ENCODE results near the gene ADGRF3. TPM values are rescaled to one million over a fixed set of nuclear protein-coding genes. Genes with fewer than 3 reads are reported as not detected.

ADGRF3 gene
- total and polyA plus RNA-seq, 12 donors, result 0.03 to 0.72 TPM; not detected in 10

DNA sequence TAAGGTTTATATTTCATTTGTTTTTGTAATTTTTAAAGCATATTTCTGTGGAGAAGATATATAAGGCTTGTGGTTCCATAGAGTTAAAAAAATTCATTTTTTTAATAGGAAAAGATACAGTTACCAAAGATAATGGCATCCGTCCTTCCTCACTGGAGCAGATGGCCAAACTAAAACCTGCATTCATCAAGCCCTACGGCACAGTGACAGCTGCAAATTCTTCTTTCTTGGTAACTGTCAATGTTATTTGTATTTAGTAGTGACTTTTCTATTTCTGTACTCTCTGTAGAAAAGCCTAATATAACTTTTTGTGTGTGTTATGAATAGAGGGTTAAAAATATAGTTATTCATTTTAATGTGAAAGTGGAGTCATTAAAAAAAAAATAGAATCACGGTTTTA, 66.7 kb downstream of the ADGRF3 start:
- DNase-seq (no peak), ATAC-seq (no peak)
- H3K27me3 ChIP-seq, result no peaks in the 10 kb centered on the region
- H3K36me3 ChIP-seq, result peaks cover 0 to 100% (median 59%) of the 10 kb centered on the region in 9 donors
- no peaks in the 10 kb centered on the region for H3K9me3 ChIP-seq
- H3K4me3 ChIP-seq, result no peak overlapping the region
- no peak overlapping the region for H3K27ac ChIP-seq
- 87 to 89% methylated on average over 3 of the region's 3 CpGs for WGBS, 2 donors
- TF ChIP-seq, protein P1, sequence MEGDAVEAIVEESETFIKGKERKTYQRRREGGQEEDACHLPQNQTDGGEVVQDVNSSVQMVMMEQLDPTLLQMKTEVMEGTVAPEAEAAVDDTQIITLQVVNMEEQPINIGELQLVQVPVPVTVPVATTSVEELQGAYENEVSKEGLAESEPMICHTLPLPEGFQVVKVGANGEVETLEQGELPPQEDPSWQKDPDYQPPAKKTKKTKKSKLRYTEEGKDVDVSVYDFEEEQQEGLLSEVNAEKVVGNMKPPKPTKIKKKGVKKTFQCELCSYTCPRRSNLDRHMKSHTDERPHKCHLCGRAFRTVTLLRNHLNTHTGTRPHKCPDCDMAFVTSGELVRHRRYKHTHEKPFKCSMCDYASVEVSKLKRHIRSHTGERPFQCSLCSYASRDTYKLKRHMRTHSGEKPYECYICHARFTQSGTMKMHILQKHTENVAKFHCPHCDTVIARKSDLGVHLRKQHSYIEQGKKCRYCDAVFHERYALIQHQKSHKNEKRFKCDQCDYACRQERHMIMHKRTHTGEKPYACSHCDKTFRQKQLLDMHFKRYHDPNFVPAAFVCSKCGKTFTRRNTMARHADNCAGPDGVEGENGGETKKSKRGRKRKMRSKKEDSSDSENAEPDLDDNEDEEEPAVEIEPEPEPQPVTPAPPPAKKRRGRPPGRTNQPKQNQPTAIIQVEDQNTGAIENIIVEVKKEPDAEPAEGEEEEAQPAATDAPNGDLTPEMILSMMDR (IDR thresholded peaks at IDR 0.05), result no peak
- intact Hi-C loops (cut with DNase I), result loop anchor here in 6 of 10 donors (5.0 to 10.0 kb wide), 4 partner anchors 38 to 75 kb away; partner anchors contain the start of genes HADHA (in 3 of the 6) and HADHB (in 3 of the 6)
- H3K4me1 ChIP-seq, result peaks cover 0 to 10% (median 7%) of the 10 kb centered on the region in 9 donors

DNA sequence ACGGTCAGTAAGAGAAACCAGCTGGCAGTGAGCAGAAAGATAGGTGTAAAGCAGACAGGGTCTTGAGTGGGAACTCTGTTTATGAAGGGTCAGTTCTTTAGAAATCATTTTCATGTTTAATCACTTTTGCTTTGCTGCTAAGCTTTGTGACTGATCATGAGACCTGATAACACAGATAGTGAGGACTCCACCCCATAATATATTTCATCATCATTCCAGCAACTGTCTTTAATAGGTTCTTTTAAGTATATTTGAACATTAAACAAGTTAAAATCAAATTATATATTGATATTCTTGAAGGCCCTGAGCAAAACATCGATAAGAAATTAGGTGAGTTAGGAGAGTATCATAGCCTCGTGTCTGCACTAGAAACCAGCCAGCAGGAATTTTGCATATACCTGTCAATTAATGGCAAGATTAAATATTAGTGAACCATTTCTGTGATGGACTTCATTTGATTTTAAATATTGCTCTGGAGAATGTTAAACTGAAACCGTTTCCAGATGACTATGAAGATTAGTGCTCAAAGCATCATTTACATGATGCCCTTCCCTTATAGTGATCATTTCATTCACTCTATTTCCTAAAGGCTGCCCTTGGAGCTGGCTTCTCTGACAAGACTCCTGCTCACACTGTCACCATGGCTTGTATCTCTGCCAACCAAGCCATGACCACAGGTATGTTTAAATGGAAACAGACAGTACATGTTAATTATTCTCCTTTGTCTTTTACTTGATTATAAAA, 69.9 kb downstream of the ADGRF3 start:
- Histone ChIP-seq H3K27me3 (no peaks in the 10 kb centered on the region), H3K4me3 (no peak overlapping the region), H3K27ac (no peak overlapping the region), H3K9me3 (no peaks in the 10 kb centered on the region), H3K36me3 (peaks cover 0 to 80% (median 39%) of the 10 kb centered on the region in 9 donors), H3K4me1 (peaks cover 0 to 42% (median 30%) of the 10 kb centered on the region in 9 donors)
- no peak for DNase-seq
- intact Hi-C loops (cut with DNase I), result loop anchor here in 4 of 10 donors (5.0 kb wide), 2 partner anchors 34 to 39 kb away; partner anchors contain the start of genes HADHA (in 3 of the 4) and HADHB (in 3 of the 4)
- TF ChIP-seq, protein P1 (IDR thresholded peaks at IDR 0.05), result no peak
- WGBS, 2 donors, result 80% methylated on average over 4 of the region's 4 CpGs
- no peak for ATAC-seq

DNA sequence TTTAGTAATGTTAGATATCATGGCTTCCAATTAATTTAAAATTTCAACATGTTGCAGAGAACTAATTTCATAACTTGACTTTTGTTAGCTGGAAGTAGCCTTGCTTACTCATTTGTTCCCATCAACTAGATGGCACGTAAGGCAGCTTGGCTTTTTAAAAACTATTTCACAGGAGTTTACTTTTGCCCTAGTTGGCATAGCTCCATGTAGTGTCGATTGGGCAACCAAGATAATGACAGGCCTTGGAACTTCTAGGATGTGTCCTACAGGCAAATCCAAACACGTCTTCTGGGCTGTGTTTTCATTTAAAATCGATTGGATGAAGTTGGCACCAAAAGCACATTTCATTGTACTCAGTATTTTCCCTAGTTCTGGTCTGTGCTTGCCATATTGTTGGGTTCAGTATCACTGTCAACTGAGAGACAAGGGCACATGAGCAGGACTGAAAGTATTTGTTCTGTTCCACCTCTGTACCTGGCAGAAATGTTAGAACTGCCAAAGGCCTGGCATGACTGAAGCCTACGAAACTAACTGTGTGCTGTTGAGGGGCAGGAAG, 72.5 kb downstream of the ADGRF3 start:
- Histone ChIP-seq H3K36me3 (peaks cover 0 to 73% (median 17%) of the 10 kb centered on the region in 9 donors), H3K27me3 (no peaks in the 10 kb centered on the region), H3K27ac (peak overlapping the region; percentile 32 to 82 (median 72)), H3K9me3 (no peaks in the 10 kb centered on the region), H3K4me1 (peaks cover 0 to 62% (median 31%) of the 10 kb centered on the region in 9 donors), H3K4me3 (no peak overlapping the region)
- intact Hi-C loops (cut with DNase I), result loop anchor here in 2 of 10 donors (2.0 kb wide), 2 partner anchors 29 to 33 kb away; partner anchors contain the start of genes HADHA (in 1 of the 2) and HADHB (in 1 of the 2)
- WGBS, 2 donors, result 9 to 13% methylated on average over 5 of the region's 5 CpGs
- peak in 1 of 2 donors; percentile 66 for DNase-seq
- peak; percentile 60 to 97 (median 88) for ATAC-seq
- TF ChIP-seq, protein P1 (IDR thresholded peaks at IDR 0.05), result no peak

DNA sequence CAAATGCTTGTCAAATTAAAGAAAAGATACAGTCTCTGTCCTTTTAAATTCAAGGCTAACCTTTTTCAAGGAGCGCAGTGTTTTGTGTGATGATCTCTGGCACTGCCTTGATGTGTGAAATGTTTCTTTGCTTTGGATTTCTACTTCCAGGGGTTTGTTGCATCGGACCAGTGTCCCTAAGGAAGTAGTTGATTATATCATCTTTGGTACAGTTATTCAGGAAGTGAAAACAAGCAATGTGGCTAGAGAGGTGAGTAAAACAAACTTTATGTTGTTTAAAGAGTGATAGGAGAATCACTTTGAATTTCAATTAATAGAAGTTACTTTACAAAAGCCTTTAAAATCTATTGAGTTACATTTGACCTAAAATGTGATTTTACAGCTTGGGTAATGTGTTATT, 73.1 kb downstream of the ADGRF3 start:
- WGBS, 2 donors, result 42 to 68% methylated on average over 2 of the region's 2 CpGs
- H3K4me1 ChIP-seq, result peaks cover 0 to 69% (median 32%) of the 10 kb centered on the region in 9 donors

More for the DNA sequence above, 73.1 kb downstream of the ADGRF3 start:
- TF ChIP-seq, protein P1 (IDR thresholded peaks at IDR 0.05), result no peak
- ATAC-seq, result no peak
- Histone ChIP-seq H3K9me3 (no peaks in the 10 kb centered on the region), H3K36me3 (peaks cover 0 to 66% (median 11%) of the 10 kb centered on the region in 9 donors), H3K27ac (peak overlapping the region; percentile 32 to 82 (median 72)), H3K27me3 (no peaks in the 10 kb centered on the region), H3K4me3 (no peak overlapping the region)
- intact Hi-C loops (cut with DNase I), result no loop called here
- DNase-seq, result no peak
